Psoas muscle (tissue), 8 donors: ENCODE measurements around the gene GPER1. TPM values are rescaled to one million over a fixed set of nuclear protein-coding genes. Genes with fewer than 3 reads are reported as not detected.

Experiments
- ATAC-seq, 4 donors: fragments of 200-7000 bp; cut with Tn5 transposase; one replicate each; pipeline ENCODE4 v1.9.1; 2020; ENCODE audit warnings: moderate library complexity in 3 of 4, mild to moderate bottlenecking in 2 of 4
- DNase-seq, 2 donors: peaks; one replicate each; pipeline ENCODE4 v3.0.0-alpha.2; 2020
- H3K27ac ChIP-seq: fragments of 200-600 bp; one replicate; pipeline ENCODE4 v1.8.0; 2022
- H3K27me3 ChIP-seq, 3 donors: fragments of 200-600 bp in 1 of 3; one replicate each; pipeline versions ENCODE4 v1.6.1 to v1.8.0; 2013 to 2022; ENCODE audit warnings: low read length in 2 of 3, mild to moderate bottlenecking in 2 of 3, moderate library complexity in 1 of 3; ENCODE audit not compliant: insufficient read depth in 3 of 3
- H3K36me3 ChIP-seq, 2 donors: fragments of 200-600 bp in 1 of 2; one replicate each; pipeline versions ENCODE4 v1.6.1 to v1.8.0; 2013 to 2022; ENCODE audit warnings: low read depth in 1 of 2, mild to moderate bottlenecking in 1 of 2, moderate library complexity in 1 of 2; ENCODE audit not compliant: insufficient read depth in 1 of 2
- H3K4me1 ChIP-seq: fragments of 200-600 bp; one replicate; pipeline ENCODE4 v1.8.0; 2022
- H3K4me3 ChIP-seq: fragments of 200-600 bp; one replicate; pipeline ENCODE4 v1.8.0; 2022; ENCODE audit warnings: mild to moderate bottlenecking
- H3K9me3 ChIP-seq: fragments of 200-600 bp; one replicate; pipeline ENCODE4 v1.8.0; 2022
- CTCF ChIP-seq: fragments of 200-600 bp; IDR thresholded peaks from one replicate; pipeline ENCODE4 v1.8.0; 2022; ENCODE audit warnings: antibody characterized with exemption
- WGBS, 3 donors: extraction: QIAGEN DNeasy Blood & Tissue Kit; methylation state at CpG; one replicate each; pipeline versions ENCODE4 v1.1.6 to v1.1.7; 2013; 5-methylcytosine and 5-hydroxymethylcytosine counted together
- intact Hi-C, 2 donors: fragments of 100-400 bp; cut with DNase I; formaldehyde crosslinking; loops; one replicate each; pipeline versions ENCODE4 v1.11.0 to v1.14.2; 2022
- polyA plus RNA-seq, 3 donors: library from polyadenylated mRNA; stranded (reverse); fragments of 200-250 nt; gene quantifications; one replicate each; pipeline ENCODE4 v1.2.3, GENCODE V29; 2013
- total RNA-seq, 4 donors: library from RNA; stranded (reverse); fragmentation: NEBNext Ultra II Directional in 2 of 4; extraction: Animal tissue kit (Norgen Biotek cat#: 25700) in 2 of 4; gene quantifications; one replicate each; pipeline versions ENCODE4 v1.2.1 to v1.2.4, GENCODE V29; 2021 to 2023
- donor health status: healthy with polysubstance abuse.
- donor health status: DM: no; HTN: no; CAD: no; lungs with moderate emphysema.
- donor health status: Bipolar disorder and iron deficiency.
- donor health status: healthy.
- donor health status: DM: yes; HTN: yes; CAD: no.
- donor health status: DM: no; HTN: no; CAD: no.
- donor health status: DM: no; HTN: no; CAD: no.
- donor health status: DM: yes; HTN: yes; CAD: no.

Gene GPER1
- total and polyA plus RNA-seq, 7 donors = 0.90 to 3.1 (median 1.4) TPM

DNA sequence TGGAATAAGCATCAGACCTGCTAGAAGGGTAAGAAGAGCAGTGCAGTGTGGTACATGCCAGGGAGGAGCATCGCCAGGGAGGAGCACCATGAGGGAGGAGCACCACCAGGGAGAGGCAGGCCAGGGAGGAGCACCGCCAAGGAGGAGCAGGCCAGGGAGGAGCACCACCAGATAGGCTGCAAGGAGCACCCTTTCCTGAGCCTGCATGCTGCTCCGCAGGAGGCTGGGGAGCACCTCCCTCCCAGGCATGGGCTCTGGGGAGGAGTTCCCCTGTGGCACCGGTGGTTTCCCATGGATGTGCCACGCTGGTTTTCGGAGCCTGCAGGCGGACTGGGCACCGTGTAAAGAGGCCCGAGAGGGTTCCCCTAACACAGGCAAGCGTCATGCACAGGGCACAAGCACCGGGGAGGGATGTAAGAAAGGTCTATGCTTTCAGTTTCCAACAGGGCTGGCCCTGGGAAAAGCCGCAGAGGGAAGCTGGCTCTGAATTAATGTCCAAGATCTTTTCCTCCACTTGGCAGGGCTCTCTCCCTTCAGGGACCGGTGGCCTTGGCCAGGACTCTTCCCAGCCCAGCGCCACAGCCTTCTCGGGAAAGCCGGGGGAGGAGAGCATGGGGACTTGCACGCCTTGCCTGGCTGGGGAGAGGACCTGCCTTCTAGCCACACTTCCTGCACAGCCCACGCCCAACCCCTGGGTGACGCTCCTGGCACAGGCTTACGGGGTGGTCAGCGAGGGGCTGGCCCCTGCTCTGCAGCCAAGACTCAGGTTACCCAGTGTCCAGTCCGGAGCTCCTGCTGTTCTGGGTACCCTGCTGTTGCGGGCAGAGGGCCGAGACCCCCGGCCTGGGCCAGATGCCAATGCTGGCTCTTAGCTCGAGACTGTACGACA lies 11.5 kb upstream of the GPER1 start:
- ATAC-seq = peak in 3 of 4 donors; percentile 37 to 58 (median 39)

DNA sequence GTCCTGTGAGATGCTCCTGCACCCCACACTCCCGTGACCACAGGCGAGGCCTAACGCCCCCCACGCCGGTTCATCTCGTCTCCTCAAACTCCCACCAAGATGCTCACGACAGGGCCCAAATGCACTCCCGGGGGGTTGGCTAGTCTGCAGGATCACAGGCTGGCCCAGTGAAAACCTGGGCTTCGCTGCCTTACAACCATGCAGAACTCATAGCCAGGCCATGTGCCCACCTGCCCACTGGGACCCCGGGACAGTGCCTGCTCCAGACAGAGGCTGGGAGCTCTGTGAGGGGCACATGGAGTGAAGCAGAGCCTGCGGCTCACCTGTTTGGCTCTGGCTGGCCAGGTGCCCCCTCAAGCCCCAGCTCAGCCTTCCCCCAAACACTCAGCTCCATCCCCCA lies 9.4 kb upstream of the GPER1 start:
- Histone ChIP-seq H3K9me3 (no peaks in the 10 kb centered on the region), H3K27ac (no peak overlapping the region), H3K27me3 (no peaks in the 10 kb centered on the region), H3K36me3 (no peaks in the 10 kb centered on the region), H3K4me1 (no peaks in the 10 kb centered on the region), H3K4me3 (no peak overlapping the region)
- intact Hi-C loops = loop anchor here in 1 of 2 donors (1.0 kb wide), 1 partner anchor 25 kb away; no protein-coding TSS in a partner anchor
- ATAC-seq (no peak), DNase-seq (no peak)
- no peak for TF ChIP-seq CTCF
- WGBS, 3 donors = 94 to 97% (median 95%) methylated on average over 11 of the region's 11 CpGs

More for the DNA sequence above, 11.5 kb upstream of the GPER1 start:
- intact Hi-C loops = no loop called here
- Histone ChIP-seq H3K4me1 (no peaks in the 10 kb centered on the region), H3K4me3 (peak overlapping the region; percentile 18), H3K9me3 (no peaks in the 10 kb centered on the region), H3K27me3 (no peaks in the 10 kb centered on the region), H3K27ac (no peak overlapping the region), H3K36me3 (no peaks in the 10 kb centered on the region)
- WGBS, 3 donors = 40 to 56% (median 41%) methylated on average over 24 to 27 of the region's 27 CpGs
- peak in 1 of 2 donors; percentile 41 for DNase-seq
- TF ChIP-seq CTCF = no peak

GRCh38 chr7:1078985-1079384 lies 8.9 kb upstream of the GPER1 start:
- no peak for ATAC-seq

DNA sequence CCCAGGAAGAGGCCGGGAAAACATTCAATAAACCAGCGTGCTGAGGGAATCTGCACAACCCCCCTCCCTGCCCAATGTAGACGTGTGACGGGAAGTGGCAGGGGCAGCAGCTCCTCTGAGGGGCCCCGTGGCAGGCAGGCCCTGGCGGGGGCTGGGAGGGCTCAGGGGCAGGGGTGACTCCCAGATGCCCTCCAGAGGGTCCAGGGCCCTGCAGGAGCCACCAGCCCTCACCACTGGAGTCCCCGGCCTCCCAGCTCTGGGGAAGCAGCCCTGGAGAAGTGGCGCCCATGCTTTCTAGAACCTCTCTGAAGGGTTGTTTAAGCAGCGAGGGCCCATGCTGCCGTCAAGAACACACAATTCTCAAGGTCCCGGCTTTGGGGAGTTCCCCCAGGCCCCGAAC lies 8.4 kb upstream of the GPER1 start:
- Histone ChIP-seq H3K27ac (no peak overlapping the region), H3K9me3 (no peaks in the 10 kb centered on the region), H3K4me3 (no peak overlapping the region), H3K36me3 (no peaks in the 10 kb centered on the region), H3K4me1 (no peaks in the 10 kb centered on the region), H3K27me3 (no peaks in the 10 kb centered on the region)
- ATAC-seq (no peak), DNase-seq (no peak)
- intact Hi-C loops = no loop called here
- no peak for TF ChIP-seq CTCF
- 82 to 88% (median 82%) methylated on average over 12 of the region's 12 CpGs for WGBS, 3 donors

More at GRCh38 chr7:1078985-1079384, 8.9 kb upstream of the GPER1 start:
- Histone ChIP-seq H3K27ac (no peak overlapping the region), H3K4me3 (no peak overlapping the region), H3K4me1 (no peaks in the 10 kb centered on the region), H3K36me3 (no peaks in the 10 kb centered on the region), H3K27me3 (no peaks in the 10 kb centered on the region), H3K9me3 (no peaks in the 10 kb centered on the region)
- TF ChIP-seq CTCF = no peak
- no peak for DNase-seq
- intact Hi-C loops = loop anchor here in 1 of 2 donors (1.0 kb wide), 1 partner anchor 24 kb away; no protein-coding TSS in a partner anchor
- 92 to 94% (median 94%) methylated on average over 14 to 15 of the region's 15 CpGs for WGBS, 3 donors
